DMS53 treated with DMSO at 0.1 percent for 48 hours (cell line): ENCODE results near the gene ACTN4.

Source experiments
- DNase-seq: peaks from one replicate; lab custom pipeline; 2025; ENCODE audit not compliant: unreplicated experiment; lab: John Stamatoyannopoulos, UW

Gene ACTN4

DNA sequence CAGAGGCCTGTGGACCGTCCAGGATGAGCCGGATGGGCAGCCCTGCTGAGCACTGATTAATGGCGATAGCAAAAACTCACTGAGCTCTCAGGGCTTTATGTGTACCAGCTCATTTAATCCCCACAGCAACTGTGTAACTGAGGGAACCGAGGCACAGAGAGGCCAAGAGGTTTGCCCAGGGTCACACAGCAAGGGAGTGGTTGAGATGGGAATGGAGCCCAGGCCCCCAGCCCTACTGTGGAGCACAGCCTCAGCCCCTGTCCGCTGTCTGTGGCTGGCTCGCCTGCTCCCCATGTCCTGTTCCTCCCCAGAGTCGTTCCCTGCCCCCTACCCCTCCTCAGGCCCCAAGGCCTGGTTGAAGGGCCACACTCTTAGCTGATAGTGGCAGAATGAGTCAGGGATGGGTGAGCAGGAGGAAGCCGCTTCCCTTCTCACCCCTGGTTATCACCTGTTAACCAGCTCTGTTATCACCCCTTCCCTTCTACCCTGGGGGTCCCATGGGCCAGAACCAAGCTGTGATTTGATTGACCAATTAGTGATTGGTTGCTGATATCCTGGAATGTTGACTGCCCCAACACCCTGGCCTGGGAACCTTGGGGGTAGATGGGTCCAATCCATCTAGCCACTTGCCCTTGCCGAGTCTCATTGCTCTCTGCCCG, 75.6 kb downstream of the ACTN4 start:
- DNase-seq, result no peak

DNA sequence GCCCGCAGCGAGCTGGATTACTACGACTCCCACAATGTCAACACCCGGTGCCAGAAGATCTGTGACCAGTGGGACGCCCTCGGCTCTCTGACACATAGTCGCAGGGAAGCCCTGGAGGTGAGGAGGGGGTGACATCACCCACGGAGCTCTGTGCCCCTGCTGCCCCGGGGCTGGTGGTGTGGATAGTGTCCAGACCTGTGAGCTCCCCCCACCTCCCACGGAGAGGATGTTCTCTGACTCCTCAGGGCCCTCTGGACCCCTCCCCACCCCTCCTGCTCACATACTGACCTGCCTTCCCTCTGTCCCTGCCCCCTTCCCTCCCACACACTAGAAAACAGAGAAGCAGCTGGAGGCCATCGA, 76.1 kb downstream of the ACTN4 start:
- no peak for DNase-seq

DNA sequence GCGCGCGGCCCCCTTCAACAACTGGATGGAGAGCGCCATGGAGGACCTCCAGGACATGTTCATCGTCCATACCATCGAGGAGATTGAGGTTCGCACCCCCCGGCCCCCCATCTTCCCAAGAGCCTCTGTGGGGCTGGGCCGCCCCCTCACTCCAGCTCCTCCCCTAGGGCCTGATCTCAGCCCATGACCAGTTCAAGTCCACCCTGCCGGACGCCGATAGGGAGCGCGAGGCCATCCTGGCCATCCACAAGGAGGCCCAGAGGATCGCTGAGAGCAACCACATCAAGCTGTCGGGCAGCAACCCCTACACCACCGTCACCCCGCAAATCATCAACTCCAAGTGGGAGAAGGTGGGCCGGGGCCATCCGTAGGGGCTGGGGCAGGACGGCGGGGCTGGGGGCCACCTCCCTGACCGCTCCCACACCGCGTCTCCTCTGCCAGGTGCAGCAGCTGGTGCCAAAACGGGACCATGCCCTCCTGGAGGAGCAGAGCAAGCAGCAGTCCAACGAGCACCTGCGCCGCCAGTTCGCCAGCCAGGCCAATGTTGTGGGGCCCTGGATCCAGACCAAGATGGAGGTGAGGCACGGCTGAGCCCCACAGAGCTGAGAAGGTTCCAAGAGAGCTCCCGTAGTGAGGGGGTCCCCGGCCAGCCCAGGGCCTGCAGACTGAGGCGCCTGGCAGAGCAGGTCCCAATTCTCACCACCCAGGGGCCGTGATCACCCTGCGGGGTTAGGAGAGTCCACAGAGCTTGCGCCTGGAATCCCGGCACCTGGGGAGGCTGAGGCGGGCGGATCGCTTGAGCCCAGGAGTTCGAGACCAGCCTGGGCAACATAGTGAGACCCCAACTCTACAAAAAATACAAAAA, 76.8 kb downstream of the ACTN4 start:
- DNase-seq, result no peak

DNA sequence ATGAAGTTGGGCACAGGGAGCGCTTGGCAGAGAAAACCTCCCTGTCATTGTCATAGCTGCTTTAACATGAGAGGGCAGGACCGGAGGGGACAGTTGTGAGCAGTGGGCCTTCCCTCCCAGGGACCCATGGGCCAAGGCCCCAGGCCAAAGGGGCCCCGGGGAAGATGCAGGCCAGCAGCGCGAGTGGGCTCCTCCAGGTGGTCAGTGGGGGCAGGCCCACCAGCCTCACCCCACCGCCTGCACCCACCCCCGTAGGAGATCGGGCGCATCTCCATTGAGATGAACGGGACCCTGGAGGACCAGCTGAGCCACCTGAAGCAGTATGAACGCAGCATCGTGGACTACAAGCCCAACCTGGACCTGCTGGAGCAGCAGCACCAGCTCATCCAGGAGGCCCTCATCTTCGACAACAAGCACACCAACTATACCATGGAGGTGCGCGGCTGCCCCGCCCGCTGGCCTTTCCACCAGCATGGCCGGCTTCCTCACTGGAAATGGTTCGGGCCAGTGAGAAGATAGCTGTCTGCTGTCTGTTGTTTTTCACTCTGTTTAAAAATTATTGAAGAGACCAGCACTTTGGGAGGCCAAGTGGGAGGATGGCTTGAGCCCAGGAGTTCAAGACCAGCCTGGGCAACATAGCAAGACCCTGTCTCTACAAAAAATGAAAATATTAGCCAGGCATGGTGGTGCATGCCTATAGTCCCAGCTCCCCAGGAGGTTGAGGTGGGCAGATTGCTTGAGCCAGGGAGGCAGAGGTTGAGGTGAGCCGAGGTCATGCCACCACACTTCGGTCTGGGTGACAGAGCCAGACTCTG, 78.2 kb downstream of the ACTN4 start:
- DNase-seq, result no peak

DNA sequence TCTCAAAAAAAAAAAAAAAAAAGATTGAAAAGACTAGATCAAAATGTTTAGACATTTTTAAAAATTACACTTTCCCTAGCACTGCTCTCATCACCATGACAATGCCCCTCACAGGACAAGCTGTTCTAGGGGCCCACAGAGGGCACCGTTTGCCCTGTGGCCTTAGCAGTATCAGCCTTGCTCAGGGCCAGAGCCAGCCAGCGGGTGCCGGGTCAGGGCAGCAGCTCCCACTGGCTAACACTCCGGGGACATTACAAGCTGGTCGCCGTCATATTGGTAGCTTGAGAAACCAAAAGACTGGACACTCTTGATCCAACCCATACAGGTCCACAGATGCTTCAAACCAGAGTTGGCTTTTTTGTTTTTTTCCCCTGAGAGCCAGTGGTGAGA, 78.8 kb downstream of the ACTN4 start:
- DNase-seq, result no peak

DNA sequence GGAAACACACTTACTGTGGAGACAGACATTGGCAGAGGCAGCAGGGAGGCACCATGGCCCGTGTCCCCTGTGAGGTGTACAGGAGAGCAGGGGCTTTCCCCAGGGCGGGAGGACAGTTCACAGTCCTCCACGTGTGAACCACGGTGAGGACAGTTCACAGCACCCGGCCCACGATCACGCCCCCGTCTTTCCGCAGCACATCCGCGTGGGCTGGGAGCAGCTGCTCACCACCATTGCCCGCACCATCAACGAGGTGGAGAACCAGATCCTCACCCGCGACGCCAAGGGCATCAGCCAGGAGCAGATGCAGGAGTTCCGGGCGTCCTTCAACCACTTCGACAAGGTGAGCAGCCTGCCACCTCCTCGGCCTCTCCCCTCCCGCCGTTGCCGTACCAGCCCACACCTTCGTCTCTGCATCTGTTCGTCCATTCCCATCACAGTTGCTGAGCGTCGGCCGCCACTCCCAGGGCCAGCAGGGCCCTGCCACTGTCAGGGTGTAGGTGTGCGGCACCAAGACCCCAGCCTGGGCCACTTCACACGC, 79.4 kb downstream of the ACTN4 start:
- no peak for DNase-seq

DNA sequence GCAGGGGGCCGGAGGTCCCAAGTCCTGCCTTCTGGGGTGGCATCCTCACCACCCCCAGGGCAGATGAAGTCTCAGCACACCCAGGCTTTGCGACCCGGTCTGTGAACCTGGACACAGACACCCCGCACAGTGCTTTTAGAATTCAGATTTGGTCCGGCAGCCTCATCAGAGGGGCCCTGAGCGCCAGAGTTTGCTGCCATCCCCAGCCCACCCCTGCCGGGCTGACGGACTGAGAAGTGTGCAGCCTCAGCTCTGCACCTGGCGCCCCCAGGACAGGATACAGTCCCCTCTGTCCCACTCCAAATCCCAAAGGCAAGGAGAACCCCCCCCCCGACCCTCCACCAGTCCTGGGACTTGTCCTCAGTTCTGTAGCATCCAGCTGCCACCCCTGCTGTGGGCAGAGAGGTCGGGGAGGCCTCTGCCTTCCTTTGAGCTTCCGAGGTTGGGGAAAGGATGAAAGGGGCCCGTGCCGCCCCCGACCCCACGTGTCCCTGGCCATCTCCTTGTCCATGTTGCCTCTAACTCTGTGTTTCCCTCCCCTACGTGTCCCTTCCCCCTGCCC, 79.9 kb downstream of the ACTN4 start:
- DNase-seq, result no peak

DNA sequence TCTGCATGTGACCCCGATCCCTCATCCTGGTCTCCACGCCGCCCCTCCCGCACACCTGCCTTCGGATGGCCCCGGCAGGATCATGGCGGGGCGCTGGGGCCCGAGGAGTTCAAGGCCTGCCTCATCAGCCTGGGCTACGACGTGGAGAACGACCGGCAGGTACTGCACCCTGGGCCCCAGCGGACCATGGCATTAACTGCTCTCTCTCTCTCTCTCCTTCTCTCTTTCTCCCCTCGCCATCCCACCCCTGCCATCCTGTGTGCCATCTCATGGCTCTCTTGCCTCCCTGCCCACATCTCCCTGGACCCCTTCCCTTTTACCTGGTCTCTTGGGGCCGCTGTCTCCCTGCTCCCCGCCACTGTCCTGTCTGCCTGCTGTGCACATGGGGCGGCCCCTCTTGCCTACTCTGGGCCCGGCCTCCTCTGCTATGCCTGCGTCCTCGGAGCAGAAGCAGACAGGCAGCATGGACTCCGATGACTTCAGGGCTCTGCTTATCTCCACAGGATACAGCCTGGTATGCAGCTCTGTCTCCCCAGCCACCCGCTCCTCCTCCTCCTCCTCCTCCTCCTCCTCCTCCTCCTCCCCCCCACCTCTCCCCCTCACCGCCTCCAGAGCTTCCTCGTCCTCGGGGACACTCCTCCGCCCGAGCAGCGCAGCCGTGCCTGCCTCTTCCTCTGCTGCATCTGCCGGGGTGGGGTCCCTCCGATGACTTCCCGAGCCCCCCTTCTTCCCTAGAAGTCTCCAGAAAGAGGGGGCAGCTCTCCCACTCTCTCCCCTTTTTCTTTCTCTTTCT, 80.6 kb downstream of the ACTN4 start:
- DNase-seq, result no peak

DNA sequence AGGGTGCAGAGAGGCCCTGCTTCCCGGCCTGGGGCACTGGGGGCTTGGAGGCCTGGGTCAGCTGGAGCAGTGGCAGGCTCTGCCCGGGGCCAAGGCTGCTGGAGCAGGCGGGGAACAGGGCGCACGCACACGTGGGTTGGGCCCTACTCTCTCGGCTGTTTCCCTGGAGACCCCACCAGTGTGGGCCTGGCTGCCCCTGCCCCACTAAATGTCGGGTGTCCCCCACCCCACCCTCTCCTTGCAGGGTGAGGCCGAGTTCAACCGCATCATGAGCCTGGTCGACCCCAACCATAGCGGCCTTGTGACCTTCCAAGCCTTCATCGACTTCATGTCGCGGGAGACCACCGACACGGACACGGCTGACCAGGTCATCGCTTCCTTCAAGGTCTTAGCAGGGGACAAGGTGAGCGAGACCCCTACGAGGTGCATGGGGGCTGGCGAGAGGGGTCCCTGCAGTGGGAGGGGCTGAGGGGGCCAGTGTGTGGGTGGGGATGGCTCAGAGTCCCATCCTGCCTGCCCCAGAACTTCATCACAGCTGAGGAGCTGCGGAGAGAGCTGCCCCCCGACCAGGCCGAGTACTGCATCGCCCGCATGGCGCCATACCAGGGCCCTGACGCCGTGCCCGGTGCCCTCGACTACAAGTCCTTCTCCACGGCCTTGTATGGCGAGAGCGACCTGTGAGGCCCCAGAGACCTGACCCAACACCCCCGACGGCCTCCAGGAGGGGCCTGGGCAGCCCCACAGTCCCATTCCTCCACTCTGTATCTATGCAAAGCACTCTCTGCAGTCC, 81.5 kb downstream of the ACTN4 start:
- DNase-seq, result no peak

DNA sequence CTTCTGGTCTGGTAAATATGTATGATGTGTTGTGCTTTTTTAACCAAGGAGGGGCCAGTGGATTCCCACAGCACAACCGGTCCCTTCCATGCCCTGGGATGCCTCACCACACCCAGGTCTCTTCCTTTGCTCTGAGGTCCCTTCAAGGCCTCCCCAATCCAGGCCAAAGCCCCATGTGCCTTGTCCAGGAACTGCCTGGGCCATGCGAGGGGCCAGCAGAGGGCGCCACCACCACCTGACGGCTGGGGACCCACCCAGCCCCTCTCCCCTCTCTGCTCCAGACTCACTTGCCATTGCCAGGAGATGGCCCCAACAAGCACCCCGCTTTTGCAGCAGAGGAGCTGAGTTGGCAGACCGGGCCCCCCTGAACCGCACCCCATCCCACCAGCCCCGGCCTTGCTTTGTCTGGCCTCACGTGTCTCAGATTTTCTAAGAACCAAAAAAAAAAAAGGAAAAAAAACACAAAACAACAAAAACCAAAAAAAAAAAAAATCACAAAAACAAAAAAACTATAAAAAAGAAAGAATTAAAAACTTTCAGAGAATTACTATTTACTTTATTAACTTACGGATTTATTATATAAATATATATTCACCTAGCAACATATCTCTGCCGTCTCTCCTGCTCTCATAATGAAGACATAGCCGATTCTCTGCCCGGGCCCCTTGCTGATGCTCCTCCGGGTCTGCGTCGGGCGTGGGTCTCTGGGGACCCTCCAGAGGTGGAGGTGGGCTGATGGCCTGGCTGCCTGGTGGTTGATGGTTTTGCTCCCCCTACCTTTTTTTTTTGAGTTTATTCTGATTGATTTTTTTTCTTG, 82.4 kb downstream of the ACTN4 start:
- DNase-seq, result peak; percentile 25

DNA sequence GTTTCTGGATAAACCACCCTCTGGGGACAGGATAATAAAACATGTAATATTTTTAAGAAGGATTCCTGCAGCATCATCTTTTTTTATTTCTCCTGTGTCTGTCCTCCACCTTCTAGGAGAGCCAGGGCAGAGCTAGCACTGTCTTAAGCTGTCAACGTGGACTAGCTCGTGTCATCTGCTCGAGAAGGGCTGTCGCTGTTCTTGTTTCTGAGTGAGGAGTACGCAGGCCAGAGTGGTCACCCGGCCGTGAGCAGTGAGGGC, 83.0 kb downstream of the ACTN4 start:
- no peak for DNase-seq

DNA sequence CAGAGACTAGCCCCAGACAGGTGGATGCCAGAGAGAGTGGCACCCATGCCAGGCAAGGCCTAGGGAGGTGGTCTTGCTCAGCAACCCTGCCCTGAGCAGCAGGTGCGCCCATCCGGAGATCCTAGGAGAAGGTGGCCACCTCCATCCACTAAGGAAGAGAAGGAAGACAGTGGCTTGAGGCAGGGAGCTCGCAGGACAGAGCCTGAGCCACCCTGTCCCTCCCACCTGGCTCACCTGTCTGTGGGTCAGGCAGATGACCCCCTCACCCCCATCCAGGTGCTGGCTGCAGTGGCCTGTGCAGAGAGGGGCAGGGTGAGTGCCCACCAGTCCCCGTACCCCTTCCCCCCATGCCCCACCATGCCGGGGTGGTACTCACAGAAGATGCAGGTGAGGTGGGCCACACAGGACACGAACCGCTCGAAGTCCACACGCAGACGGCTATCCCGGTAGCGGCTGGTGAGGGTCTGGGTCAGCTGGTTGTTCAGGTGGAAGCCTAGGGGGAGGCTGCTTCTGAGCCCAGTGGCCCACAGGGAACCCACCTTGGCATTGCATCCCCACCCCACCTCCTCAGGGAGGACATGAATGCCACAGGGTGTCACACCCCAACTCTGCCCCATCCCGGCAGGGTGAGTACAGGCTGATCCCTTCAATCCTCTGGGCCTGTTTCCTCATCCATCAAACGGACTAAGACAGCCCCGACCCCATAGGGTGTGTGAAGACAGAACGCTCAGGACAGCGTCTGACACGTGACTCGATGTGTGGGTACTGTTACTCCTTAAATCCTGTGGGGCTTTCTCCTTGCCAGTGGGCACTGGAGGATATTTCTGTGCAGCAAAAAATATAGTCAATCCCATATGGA, 83.5 kb downstream of the ACTN4 start:
- DNase-seq, result no peak

DNA sequence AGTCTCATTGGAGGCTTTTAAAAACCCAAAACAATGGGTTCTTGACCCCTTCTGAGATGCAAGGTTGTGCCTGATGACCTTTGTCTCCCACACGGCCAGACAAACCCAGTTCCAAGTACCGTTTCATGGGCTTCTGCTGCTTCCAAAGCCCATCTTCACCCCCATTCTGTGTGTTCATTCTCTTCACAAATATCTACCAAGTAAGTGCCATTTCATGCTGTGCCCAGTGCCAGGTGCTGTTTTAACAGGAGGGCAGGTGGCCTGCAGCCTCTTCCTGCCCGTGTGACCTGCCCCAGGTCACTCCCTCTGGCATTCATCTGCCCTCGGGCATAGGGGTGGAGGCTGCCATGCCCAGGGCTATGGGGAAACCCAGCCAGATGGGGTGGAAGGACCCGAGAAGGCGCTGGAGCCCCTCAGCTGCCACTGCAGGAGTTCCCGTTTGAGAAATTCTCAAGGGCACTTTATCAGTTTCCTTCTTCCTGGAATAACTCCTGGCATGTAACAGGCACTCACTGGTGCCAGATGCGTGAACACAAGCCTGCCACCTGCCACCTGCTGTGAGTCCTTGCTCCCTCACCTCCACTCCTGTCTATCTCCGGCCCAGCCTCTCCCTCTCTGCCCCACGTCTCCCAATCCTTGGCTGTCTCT, 84.3 kb downstream of the ACTN4 start:
- peak; percentile 92 for DNase-seq

DNA sequence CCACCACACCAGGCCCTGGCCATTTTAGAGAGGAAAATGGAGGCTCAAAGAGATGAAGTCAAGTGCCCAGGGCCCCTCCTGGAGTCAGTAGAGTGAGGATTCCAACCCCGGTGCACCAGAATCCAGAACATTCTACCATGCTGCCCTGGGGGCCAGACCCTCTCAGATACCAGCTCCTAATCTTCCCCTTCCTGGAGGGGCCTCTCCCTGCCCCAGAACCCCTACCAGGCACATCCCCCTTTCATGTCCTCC, 85.7 kb downstream of the ACTN4 start:
- no peak for DNase-seq

DNA sequence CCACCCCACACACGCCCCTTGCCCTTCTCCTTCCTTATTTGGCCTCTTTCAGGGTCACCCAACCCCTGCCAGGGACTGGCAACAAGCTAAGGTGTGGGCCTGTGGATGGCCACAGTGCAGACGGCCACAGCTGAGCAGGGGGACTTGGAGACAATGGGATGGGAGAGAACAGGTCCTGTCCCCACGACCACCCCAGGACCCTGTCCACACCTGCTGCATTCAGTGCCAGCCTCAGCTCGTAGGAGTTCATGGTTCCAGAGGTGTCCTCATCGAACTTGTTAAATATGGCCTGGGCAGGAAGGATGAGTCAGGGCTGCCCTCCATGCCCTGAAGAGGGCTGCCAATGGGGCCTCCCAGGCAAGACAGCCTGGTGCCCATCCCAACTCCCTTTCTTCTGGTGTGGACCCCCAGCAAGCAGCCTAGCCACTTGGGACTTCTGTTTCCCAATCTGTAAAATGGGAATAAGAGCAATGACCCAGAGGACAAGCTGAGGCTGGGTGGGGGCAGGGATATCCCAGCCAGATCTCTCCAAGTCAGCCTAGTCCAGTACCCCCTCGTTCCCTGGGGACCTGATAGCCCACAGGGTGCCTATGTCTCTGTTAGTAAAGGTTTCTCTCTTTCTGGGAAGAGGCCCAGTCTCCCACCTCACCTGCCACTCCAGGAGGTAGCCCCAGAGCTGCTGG, 86.2 kb downstream of the ACTN4 start:
- DNase-seq, result peak; percentile 22

DNA sequence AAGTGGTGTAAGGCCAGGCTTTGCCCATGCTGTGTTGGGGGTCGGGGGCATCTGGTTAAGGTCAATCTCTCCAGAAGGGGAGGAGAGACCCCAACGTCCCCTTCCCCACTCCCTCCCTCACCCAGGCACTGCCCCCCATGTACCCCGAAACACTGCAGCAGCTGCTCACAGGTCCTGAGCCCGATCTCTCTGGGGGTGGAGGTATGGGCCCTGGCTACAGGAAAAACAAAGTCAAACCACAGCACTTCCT, 86.7 kb downstream of the ACTN4 start:
- DNase-seq, result no peak

DNA sequence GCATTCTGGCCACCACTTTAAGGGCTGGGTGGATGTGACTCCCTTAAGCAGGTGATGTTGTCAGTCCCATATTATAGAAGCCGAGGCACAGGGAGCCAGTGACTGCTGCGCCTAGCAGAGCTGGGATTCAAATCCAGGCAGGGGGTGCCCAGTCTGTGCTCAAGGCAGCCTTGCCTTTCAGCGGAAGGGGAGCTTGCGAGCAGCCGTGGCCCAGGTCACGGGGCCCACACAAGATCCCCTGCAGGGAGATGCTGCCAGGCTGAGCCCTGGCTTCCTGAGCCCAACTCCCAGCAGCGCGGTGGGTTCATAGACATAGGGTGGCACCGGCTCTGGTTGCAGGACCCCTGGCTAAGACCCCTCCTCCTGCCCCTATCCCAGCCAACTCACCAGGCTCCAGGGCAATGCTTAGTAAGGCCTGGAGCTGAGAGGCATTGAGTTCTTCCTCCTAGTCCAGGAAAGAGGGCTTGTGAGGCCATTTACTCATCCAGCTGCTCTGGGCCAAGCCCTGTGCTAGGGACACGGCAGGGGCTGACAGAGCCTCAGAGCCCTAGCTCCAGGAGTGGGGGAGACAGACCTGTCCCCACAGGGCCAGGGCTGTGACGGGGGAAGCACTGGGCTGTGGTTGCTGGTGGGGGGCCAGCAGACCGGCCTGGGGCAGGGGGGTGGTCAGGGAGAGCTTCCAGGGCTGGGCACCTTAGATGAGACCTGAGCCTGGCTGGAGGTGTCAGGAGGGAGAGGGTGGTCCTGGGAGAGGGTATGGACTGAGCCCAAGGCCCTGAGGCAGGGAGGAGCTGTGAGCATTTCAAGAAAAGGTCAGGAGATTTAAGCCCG, 87.2 kb downstream of the ACTN4 start:
- peak; percentile 45 for DNase-seq
